ENCODE measurements around the gene PAK4.

PAK4 gene

DNA sequence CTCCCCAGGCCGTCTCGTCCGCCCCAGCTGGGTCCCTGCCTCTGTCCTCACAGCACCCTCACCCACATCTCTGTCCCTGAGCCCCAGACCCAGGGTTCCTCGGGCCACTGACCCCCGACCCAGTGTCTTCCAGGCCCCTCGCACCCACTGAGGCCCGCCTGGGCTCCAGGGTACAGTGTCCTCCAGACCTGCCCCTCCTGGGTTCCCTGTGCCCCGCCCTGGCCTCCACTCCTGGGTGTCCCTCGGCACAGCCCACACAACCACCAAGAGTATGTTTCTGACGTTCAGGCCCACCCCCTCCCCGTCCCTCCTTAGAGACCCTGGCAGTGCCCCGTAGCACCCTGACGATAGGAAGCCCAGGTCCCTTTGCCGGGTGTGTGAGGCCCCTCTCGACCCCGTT, 48.6 kb downstream of the PAK4 start:
- Histone ChIP-seq H4K20me1 (ENCODE audit: control insufficient read depth, insufficient read depth, low read depth, low read length) (no peaks in the 10 kb centered on the region), H3K27me3 (ENCODE audit: control insufficient read depth, low read length) (no peaks in the 10 kb centered on the region), H3K9me3 (ENCODE audit: control insufficient read depth, insufficient read depth, low read length) (no peaks in the 10 kb centered on the region), H3K27ac (ENCODE audit: low read depth, low read length) (no peak overlapping the region), H3F3A (ENCODE audit: control insufficient read depth, insufficient read depth) (no peaks in the 10 kb centered on the region), H3K36me3 (ENCODE audit: control insufficient read depth, low read length) (no peaks in the 10 kb centered on the region), H3K79me2 (ENCODE audit: control insufficient read depth, low read length) (no peaks in the 10 kb centered on the region), H3K9me2 (replicated peaks; ENCODE audit: control insufficient read depth, low read length) (no peaks in the 10 kb centered on the region), H3K4me2 (ENCODE audit: low read length) (no peak overlapping the region), H3K4me1 (ENCODE audit: control insufficient read depth, low read length) (no peaks in the 10 kb centered on the region), H3K4me3 (ENCODE audit: low read length) (no peak overlapping the region)
- TF ChIP-seq EZH2phosphoT487 (IDR thresholded peaks at IDR 0.05; ENCODE audit: borderline replicate concordance, low read length), result no peak
- TF ChIP-seq, protein P1, sequence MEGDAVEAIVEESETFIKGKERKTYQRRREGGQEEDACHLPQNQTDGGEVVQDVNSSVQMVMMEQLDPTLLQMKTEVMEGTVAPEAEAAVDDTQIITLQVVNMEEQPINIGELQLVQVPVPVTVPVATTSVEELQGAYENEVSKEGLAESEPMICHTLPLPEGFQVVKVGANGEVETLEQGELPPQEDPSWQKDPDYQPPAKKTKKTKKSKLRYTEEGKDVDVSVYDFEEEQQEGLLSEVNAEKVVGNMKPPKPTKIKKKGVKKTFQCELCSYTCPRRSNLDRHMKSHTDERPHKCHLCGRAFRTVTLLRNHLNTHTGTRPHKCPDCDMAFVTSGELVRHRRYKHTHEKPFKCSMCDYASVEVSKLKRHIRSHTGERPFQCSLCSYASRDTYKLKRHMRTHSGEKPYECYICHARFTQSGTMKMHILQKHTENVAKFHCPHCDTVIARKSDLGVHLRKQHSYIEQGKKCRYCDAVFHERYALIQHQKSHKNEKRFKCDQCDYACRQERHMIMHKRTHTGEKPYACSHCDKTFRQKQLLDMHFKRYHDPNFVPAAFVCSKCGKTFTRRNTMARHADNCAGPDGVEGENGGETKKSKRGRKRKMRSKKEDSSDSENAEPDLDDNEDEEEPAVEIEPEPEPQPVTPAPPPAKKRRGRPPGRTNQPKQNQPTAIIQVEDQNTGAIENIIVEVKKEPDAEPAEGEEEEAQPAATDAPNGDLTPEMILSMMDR (IDR thresholded peaks at IDR 0.05; ENCODE audit: low read depth, low read length, poor library complexity, severe bottlenecking), result no peak

GRCh38 chr19:39174558-39175544, 49.3 kb downstream of the PAK4 start:
- H3K9me3 ChIP-seq (ENCODE audit: control insufficient read depth, insufficient read depth, low read length), result no peaks in the 10 kb centered on the region
- H3K4me3 ChIP-seq (ENCODE audit: low read length), result no peak overlapping the region
- H4K20me1 ChIP-seq (ENCODE audit: control insufficient read depth, insufficient read depth, low read depth, low read length), result no peaks in the 10 kb centered on the region
- H3F3A ChIP-seq (ENCODE audit: control insufficient read depth, insufficient read depth), result no peaks in the 10 kb centered on the region
- TF ChIP-seq EZH2phosphoT487 (IDR thresholded peaks at IDR 0.05; ENCODE audit: borderline replicate concordance, low read length), result no peak
- TF ChIP-seq, protein P1 (IDR thresholded peaks at IDR 0.05; ENCODE audit: low read depth, low read length, poor library complexity, severe bottlenecking), result no peak
- H3K27ac ChIP-seq (ENCODE audit: low read depth, low read length), result no peak overlapping the region
- no peaks in the 10 kb centered on the region for H3K36me3 ChIP-seq (ENCODE audit: control insufficient read depth, low read length)
- H3K79me2 ChIP-seq (ENCODE audit: control insufficient read depth, low read length), result no peaks in the 10 kb centered on the region
- no peaks in the 10 kb centered on the region for H3K9me2 ChIP-seq (replicated peaks; ENCODE audit: control insufficient read depth, low read length)
- H3K4me1 ChIP-seq (ENCODE audit: control insufficient read depth, low read length), result no peaks in the 10 kb centered on the region
- H3K27me3 ChIP-seq (ENCODE audit: control insufficient read depth, low read length), result no peaks in the 10 kb centered on the region
- no peak overlapping the region for H3K4me2 ChIP-seq (ENCODE audit: low read length)

GRCh38 chr19:39175564-39175963, 50.0 kb downstream of the PAK4 start:
- Histone ChIP-seq H3K27ac (ENCODE audit: low read depth, low read length) (no peak overlapping the region), H3K9me3 (ENCODE audit: control insufficient read depth, insufficient read depth, low read length) (no peaks in the 10 kb centered on the region), H3K4me2 (ENCODE audit: low read length) (no peak overlapping the region), H3K27me3 (ENCODE audit: control insufficient read depth, low read length) (no peaks in the 10 kb centered on the region), H3K4me1 (ENCODE audit: control insufficient read depth, low read length) (no peaks in the 10 kb centered on the region), H3K4me3 (ENCODE audit: low read length) (no peak overlapping the region), H3K79me2 (ENCODE audit: control insufficient read depth, low read length) (no peaks in the 10 kb centered on the region), H4K20me1 (ENCODE audit: control insufficient read depth, insufficient read depth, low read depth, low read length) (no peaks in the 10 kb centered on the region), H3F3A (ENCODE audit: control insufficient read depth, insufficient read depth) (no peaks in the 10 kb centered on the region), H3K9me2 (replicated peaks; ENCODE audit: control insufficient read depth, low read length) (no peaks in the 10 kb centered on the region), H3K36me3 (ENCODE audit: control insufficient read depth, low read length) (no peaks in the 10 kb centered on the region)
- TF ChIP-seq, protein P1 (IDR thresholded peaks at IDR 0.05; ENCODE audit: low read depth, low read length, poor library complexity, severe bottlenecking), result no peak
- TF ChIP-seq EZH2phosphoT487 (IDR thresholded peaks at IDR 0.05; ENCODE audit: borderline replicate concordance, low read length), result no peak
